ENCODE data around the gene PSMD12.
"Not testable (repeated sequence)": the region's sequence is repeated elsewhere in the genome, so short reads cannot be mapped to it uniquely, and the experiment has no call there.

Gene PSMD12

GRCh38 chr17:67358612-67359011 is 7.8 kb downstream of the PSMD12 start:
- DNase-seq (ENCODE audit: low spot score) = no peak

DNA sequence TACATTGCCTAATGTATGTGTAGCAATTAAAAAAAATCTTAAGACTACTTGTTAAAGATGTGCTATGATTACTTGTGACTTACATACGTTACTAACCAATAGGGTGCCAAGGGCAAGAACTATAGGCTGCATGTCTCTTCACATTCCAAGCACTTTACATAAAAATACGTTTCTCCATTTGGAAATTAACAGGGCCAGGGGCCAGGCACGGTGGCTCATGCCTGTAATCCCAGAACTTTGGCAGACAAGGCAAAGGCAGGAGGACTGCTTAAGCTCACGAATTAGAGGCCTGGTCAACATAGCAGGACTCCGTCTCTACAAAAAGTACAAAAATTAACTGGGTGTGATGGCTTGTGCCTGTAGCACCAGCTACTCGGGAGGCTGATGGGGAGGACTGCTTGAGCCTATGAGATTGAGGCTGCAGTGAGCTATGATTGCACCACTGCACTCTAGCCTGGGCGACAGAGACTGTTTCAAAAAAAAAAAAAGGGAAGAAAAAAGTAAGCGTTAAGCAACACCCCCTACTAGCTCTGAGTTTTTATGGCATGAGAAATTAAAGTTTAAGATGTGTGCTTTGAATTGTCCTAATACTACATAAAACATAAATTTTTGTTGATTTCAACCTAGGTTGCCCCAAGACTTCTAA is 12.3 kb downstream of the PSMD12 start:
- DNase-seq (ENCODE audit: low spot score) = no peak

DNA sequence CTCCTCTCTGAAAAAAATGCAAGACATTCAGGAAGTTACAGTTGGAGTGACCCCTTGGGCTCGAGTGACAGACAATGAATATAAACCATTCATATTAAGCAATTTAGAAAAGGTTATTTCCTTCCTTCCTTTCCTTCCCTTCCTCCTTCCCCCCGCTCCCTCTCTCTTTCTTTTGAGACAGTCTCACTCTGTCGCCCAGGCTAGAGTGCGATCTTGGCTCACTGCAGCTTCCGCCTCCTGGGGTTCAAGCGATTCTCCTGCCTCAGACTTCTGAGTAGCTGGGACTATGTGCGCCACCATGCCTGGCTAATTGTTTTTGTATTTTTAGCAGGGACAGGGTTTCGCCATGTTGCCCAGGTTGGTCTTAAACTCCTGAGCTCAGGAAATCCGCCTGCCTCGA is 13.2 kb downstream of the PSMD12 start:
- no peak for DNase-seq (ENCODE audit: low spot score)

DNA sequence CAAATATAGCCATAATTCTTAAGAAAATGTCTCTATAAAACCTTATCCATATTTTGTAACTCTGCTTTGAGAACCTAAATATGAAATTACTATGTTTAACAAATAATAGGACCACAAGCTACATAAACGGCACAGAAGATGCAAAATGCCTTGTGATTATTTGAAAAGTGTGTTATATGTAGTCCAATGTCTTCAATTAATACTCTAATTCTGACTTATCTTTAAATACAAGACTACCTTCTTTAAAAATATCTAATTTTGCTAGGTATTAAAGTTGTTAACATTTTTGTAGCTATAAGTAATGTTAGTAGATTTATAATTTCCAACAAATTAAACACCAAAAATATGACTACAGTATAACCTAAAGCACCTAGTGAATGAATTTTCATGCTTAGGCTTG is 17.0 kb downstream of the PSMD12 start:
- DNase-seq (ENCODE audit: low spot score) = no peak

GRCh38 chr17:67347826-67348225 is 18.6 kb downstream of the PSMD12 start:
- no peak for DNase-seq (ENCODE audit: low spot score)

- DNase-seq (ENCODE audit: low spot score) = no peak
Measured at GRCh38 chr17:67343237-67343636, 23.1 kb downstream of the PSMD12 start.

DNA sequence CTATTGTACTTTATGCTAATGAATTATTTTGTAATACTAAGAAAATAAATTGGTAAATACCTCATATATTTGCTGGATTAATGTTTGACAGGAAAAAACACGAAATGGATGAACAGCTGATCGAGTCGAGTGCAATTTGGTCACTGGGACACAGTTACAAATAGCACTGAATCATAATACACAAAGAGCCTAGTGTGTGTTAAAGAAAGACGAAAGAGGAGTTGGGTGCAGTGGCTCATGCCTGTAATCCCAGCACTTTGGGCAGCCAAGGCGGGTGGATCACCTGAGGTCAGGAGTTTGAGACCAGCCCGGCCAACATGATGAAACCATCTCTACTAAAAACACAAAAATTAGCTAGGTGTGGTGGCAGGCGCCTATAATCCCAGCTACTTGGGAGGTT is 28.0 kb downstream of the PSMD12 start:
- DNase-seq (ENCODE audit: low spot score) = not testable (repeated sequence)

GRCh38 chr17:67336859-67337258 is 29.5 kb downstream of the PSMD12 start:
- DNase-seq (ENCODE audit: low spot score) = no peak

- DNase-seq (ENCODE audit: low spot score) = no peak
Measured at GRCh38 chr17:67335245-67335835, 31.0 kb downstream of the PSMD12 start.

- not testable (repeated sequence) for DNase-seq (ENCODE audit: low spot score)
Measured at GRCh38 chr17:67332162-67332508, 34.2 kb downstream of the PSMD12 start.

- not testable (repeated sequence) for DNase-seq (ENCODE audit: low spot score)
Measured at GRCh38 chr17:67331381-67332161, 34.8 kb downstream of the PSMD12 start.

- no peak for DNase-seq (ENCODE audit: low spot score)
Measured at GRCh38 chr17:67328026-67328425, 38.4 kb downstream of the PSMD12 start.

DNA sequence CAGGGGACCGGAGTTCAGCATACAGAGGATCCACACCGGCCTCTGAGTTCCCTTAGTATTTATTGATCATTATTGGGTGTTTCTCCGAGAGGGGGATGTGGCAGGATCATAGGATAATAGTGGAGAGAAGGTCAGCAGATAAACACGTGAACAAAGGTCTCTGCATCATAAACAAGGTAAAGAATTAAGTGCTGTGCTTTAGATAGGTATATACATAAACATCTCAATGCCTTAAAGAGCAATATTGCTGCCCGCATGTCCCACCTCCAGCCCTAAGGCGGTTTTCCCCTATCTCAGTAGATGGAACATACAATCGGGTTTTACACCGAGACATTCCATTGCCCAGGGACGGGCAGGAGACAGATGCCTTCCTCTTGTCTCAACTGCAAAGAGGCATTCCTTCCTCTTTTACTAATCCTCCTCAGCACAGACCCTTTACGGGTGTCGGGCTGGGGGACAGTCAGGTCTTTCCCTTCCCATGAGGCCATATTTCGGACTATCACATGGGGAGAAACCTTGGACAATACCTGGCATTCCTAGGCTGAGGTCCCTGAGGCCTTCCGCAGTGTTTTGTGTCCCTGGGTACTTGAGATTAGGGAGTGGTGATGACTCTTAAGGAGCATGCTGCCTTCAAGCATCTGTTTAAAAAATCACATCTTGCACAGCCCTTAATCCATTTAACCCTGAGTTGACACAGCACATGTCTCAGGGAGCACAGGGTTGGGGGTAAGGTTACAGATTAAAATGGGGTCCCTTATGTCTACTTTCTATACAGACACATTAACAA is 39.2 kb downstream of the PSMD12 start:
- not testable (repeated sequence) for DNase-seq (ENCODE audit: low spot score)

DNA sequence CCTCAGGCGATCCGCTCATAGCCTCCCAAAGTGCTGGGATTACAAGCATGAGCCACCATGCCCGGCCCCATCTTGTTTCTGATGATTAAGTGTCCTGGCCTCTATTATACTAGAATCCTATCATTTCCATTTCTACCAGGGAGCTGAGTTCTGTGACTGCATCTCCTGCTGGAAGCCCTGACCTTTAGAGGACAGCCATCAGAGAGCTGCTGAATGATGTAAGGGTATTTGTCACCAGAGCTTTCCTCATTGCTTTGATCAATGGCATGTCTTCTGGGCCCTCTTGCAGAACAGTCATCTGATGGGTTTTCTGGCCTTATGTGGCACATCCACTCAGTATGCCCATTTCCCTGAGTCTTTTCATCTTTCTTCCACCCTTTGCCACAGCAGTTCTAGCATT is 39.9 kb downstream of the PSMD12 start:
- no peak for DNase-seq (ENCODE audit: low spot score)

DNA sequence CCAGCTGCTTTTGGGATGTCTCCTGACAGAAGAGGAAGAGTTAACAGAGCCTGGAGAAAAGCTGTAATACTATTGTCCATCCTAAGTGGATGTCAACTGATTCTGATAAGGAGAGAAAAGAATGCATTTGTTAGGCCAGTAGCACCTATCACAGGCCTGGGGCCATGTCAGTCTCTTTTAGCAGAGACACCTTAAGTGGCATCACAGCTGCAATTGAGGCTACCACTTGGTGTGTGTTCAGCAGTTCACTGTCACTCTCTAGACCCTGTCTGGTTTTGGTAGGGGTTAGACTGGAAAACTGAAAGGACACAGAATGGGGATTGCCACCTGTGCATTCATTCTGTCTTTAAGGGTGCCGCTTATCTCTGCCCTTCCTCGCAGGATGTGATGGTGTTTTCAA is 42.0 kb downstream of the PSMD12 start:
- DNase-seq (ENCODE audit: low spot score) = no peak

GRCh38 chr17:67323445-67323844 is 42.9 kb downstream of the PSMD12 start:
- DNase-seq (ENCODE audit: low spot score) = no peak

GRCh38 chr17:67322042-67322787 is 44.2 kb downstream of the PSMD12 start:
- DNase-seq (ENCODE audit: low spot score) = no peak

- not testable (repeated sequence) for DNase-seq (ENCODE audit: low spot score)
Measured at GRCh38 chr17:67321486-67321885, 44.9 kb downstream of the PSMD12 start.

DNA sequence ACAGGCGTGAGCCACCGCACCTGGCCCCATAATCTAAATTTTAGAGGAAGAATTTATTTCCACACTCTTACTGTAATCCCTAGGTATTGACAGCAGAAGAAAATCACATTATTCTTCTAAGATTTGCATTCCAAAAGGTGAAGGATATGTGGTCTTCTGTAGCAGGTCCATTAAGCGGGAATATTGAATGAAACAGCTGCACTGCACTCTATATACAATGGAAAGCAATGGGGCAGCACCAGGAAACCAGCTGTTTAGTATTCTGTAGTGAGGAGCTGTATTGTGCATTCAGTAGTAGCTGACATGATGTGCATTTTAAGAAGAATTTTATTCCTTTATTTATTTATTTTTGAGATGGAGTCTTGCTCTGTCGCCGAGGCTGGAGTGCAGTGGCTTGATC is 49.6 kb downstream of the PSMD12 start:
- DNase-seq (ENCODE audit: low spot score) = no peak

DNA sequence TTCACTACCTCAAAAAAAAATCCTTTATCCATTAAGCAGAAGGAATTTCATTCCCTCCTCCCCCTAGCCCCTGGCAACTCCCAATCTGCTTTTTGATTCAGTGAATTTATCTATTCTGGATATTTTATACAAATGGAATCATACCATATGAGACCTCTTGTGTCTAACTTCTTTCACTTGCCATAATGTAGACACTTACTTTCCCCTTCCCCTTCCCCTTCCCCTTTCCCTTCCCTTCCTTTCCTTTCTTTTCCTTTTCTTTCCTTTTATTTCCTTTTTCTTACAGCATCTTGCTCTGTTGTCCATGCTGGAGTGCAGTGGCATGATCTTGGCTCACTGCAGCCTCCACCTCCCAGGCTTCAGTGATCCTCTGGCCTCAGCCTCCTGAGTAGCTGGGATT is 50.5 kb downstream of the PSMD12 start:
- no peak for DNase-seq (ENCODE audit: low spot score)

DNA sequence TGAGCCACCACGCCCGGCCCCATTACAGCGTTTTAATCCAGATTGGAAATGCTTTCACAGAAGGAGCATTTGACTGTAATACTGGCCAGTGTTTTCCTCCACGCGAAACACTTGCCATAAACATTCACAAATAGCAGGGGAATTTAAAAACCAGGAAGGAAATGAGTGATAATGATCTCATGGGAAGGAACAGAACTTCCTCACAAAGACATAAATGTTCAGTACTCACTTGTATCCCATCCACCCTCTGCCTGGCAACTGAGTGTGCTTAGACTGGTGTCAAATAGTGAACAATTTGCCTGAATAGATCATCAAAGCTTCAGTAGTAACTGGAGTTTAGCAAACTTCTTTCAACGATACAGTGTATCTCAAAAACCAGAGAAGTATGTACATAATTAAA is 54.1 kb downstream of the PSMD12 start:
- peak; percentile 25 for DNase-seq (ENCODE audit: low spot score)

DNA sequence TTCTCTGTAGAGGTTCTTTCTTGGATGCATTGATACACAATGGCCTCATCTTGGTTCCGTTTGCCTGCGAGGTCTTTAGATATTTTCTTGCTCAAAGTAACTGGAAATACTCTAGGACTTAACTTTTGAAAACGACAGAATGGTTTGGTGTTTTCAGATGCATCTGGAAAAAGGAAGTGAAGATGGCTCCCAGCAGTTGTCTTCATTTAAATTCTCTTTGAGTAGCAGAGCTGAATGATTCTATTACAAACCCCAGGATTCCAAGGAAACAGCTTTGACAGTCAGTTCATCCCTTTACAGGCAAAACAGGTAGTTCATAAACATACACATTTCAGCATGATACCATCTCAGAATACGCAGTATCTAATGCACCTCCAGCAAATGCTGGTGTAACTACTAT is 54.8 kb downstream of the PSMD12 start:
- DNase-seq (ENCODE audit: low spot score) = no peak
